A549 (cell line): ENCODE results near the gene DCUN1D2. TPM values are rescaled to one million over a fixed set of nuclear protein-coding genes. Genes with fewer than 3 reads are reported as not detected.

Source experiments
- ATAC-seq, 2 experiments: fragments of 200-7000 bp in 1 of 2; fragments of >200 bp in 1 of 2; cut with Nextera tagmentation in 1 of 2; cut with Tn5 transposase in 1 of 2; 3 replicates each; pipeline versions ENCODE4 v1.8.0 to v1.9.1; 2018 to 2020; ENCODE audit warnings: mild to moderate bottlenecking in 1 of 2, moderate library complexity in 1 of 2
- CTCF ChIA-PET: fragments of 300-600 bp; sonication (Branson Sonifier 250); formaldehyde crosslinking; extraction: SDS; loops from one replicate; lab custom pipeline; 2021; ENCODE audit warnings: antibody characterized with exemption, inconsistent platforms; lab: Yijun Ruan, JAX
- POLR2A ChIA-PET: fragments of 350-600 bp; formaldehyde crosslinking; extraction: SDS; loops from one replicate; lab custom pipeline; 2021; ENCODE audit warnings: antibody characterized with exemption, inconsistent platforms; lab: Yijun Ruan, JAX
- DNase-seq, 2 experiments: peaks; one replicate each; pipeline versions ENCODE4 v3.0.0 to v3.0.0-alpha.2; 2011 to 2016; ENCODE audit warnings: low read depth in 1 of 2, low spot score in 1 of 2
- FAIRE-seq: peaks from 2 replicates; lab custom pipeline; 2011; peaks lifted over from hg19 to GRCh38; lab: Jason Lieb, UNC
- H3K27ac ChIP-seq, 2 experiments: fragments of >200 bp; sonication (Bioruptor Twin); formaldehyde crosslinking; 3 replicates each; pipeline ENCODE4 v1.5.1; 2016 to 2017
- H3K4me1 ChIP-seq: fragments of >200 bp; sonication (Bioruptor Twin); formaldehyde crosslinking; 3 replicates; pipeline ENCODE4 v1.6.1; 2016
- H3K4me2 ChIP-seq: fragments of >200 bp; sonication (Bioruptor Twin); formaldehyde crosslinking; 3 replicates; pipeline ENCODE4 v1.6.1; 2016
- H3K4me3 ChIP-seq: fragments of >200 bp; sonication (Bioruptor Twin); formaldehyde crosslinking; 3 replicates; pipeline ENCODE4 v1.5.1; 2016
- H3K9me3 ChIP-seq: fragments of >200 bp; sonication (Bioruptor Twin); formaldehyde crosslinking; 3 replicates; pipeline ENCODE4 v1.6.1; 2016
- BHLHE40 ChIP-seq: IDR thresholded peaks from 2 replicates; pipeline ENCODE4 v1.6.1; 2012; ENCODE audit warnings: low read depth, low read length, inconsistent platforms
- CHD4 ChIP-seq: fragments of 200-600 bp; sonication (generic); IDR thresholded peaks from 2 replicates; pipeline ENCODE4 v1.6.1; 2016; ENCODE audit warnings: antibody characterized with exemption, mild to moderate bottlenecking, borderline replicate concordance
- EHF ChIP-seq: fragments of 250-450 bp; sonication (Bioruptor Pico); IDR thresholded peaks from 2 replicates; pipeline ENCODE4 v1.5.0; 2020; ENCODE audit warnings: mild to moderate bottlenecking
- EP300 ChIP-seq, 2 experiments: fragments of >200 bp; sonication (Bioruptor Twin); formaldehyde crosslinking; IDR thresholded peaks; 2 replicates in 1 of 2; 3 replicates in 1 of 2; pipeline ENCODE4 v1.6.1; 2016 to 2017
- HEYL ChIP-seq: fragments of 250-450 bp; sonication (Bioruptor Pico); IDR thresholded peaks from 2 replicates; pipeline ENCODE4 v1.8.0; 2021; ENCODE audit warnings: mild to moderate bottlenecking, moderate library complexity
- HOXA7 ChIP-seq: fragments of 250-450 bp; sonication (Bioruptor Pico); IDR thresholded peaks from 2 replicates; pipeline ENCODE4 v1.5.0; 2020; ENCODE audit warnings: mild to moderate bottlenecking, moderate library complexity
- HOXB5 ChIP-seq: fragments of 250-450 bp; sonication (Bioruptor Pico); IDR thresholded peaks from 2 replicates; pipeline ENCODE4 v1.5.0; 2020; ENCODE audit warnings: mild to moderate bottlenecking, moderate library complexity
- JUN ChIP-seq, 2 experiments: fragments of >200 bp; sonication (Bioruptor Twin); formaldehyde crosslinking; IDR thresholded peaks; 2 replicates in 1 of 2; 3 replicates in 1 of 2; pipeline ENCODE4 v1.6.1; 2016 to 2017
- MAZ ChIP-seq: fragments of 150-350 bp; IDR thresholded peaks from 2 replicates; pipeline ENCODE4 v1.6.1; 2014; ENCODE audit warnings: antibody characterized with exemption, low read depth, low read length, borderline replicate concordance
- MYC ChIP-seq: IDR thresholded peaks from 2 replicates; pipeline ENCODE4 v1.6.1; 2012; ENCODE audit warnings: mild to moderate bottlenecking, inconsistent platforms, low read length, improper control_type of control experiment, borderline replicate concordance
- NFE2L2 ChIP-seq: fragments of 150-350 bp; conservative IDR thresholded peaks from 2 replicates; pipeline ENCODE4 v1.6.1; 2014; ENCODE audit warnings: low read length
- NR3C1 ChIP-seq: fragments of >200 bp; sonication (Bioruptor Twin); formaldehyde crosslinking; IDR thresholded peaks from 3 replicates; pipeline ENCODE4 v1.6.1; 2017
- PHF8 ChIP-seq: fragments of 200-600 bp; sonication (generic); IDR thresholded peaks from 2 replicates; pipeline ENCODE4 v1.6.1; 2016; ENCODE audit warnings: low read depth, mild to moderate bottlenecking, antibody characterized with exemption, moderate library complexity, borderline replicate concordance
- POLR2A ChIP-seq: IDR thresholded peaks from 2 replicates; pipeline ENCODE4 v1.6.1; 2012; ENCODE audit warnings: mild to moderate bottlenecking, low read length
- RARB ChIP-seq: fragments of 250-450 bp; sonication (Bioruptor Pico); IDR thresholded peaks from 2 replicates; pipeline ENCODE4 v1.8.0; 2021; ENCODE audit warnings: mild to moderate bottlenecking, moderate library complexity
- RFX5 ChIP-seq: fragments of 450-650 bp; IDR thresholded peaks from 2 replicates; pipeline ENCODE4 v1.7.1; 2014; ENCODE audit warnings: antibody characterized with exemption, mild to moderate bottlenecking, moderate library complexity
- RNF2 ChIP-seq: fragments of 200-600 bp; sonication (generic); IDR thresholded peaks from 2 replicates; pipeline ENCODE4 v1.6.1; 2016; ENCODE audit warnings: low read depth, mild to moderate bottlenecking, antibody characterized with exemption, moderate library complexity, borderline replicate concordance
- SREBF2 ChIP-seq: fragments of 450-650 bp; IDR thresholded peaks from 2 replicates; pipeline ENCODE4 v1.6.1; 2014; ENCODE audit warnings: mild to moderate bottlenecking, moderate library complexity
- TFCP2L1 ChIP-seq: fragments of 250-450 bp; sonication (Bioruptor Pico); IDR thresholded peaks from 2 replicates; pipeline ENCODE4 v1.5.0; 2021; ENCODE audit warnings: mild to moderate bottlenecking
- ZFP36 ChIP-seq: fragments of 450-650 bp; IDR thresholded peaks from 2 replicates; pipeline ENCODE4 v1.6.1; 2014; ENCODE audit warnings: borderline replicate concordance; ENCODE audit not compliant: partially characterized antibody
- ZNF302 ChIP-seq: fragments of 250-450 bp; sonication (Bioruptor Pico); IDR thresholded peaks from 2 replicates; pipeline ENCODE4 v1.9.0; 2021; ENCODE audit warnings: inconsistent platforms, mild to moderate bottlenecking, moderate library complexity
- ZSCAN20 ChIP-seq: fragments of 250-450 bp; sonication (Bioruptor Pico); IDR thresholded peaks from 2 replicates; pipeline ENCODE4 v1.8.0; 2022; ENCODE audit warnings: mild to moderate bottlenecking, moderate library complexity
- WGBS: methylation state at CpG from one replicate; pipeline ENCODE4 v1.1.6; 2017; ENCODE audit errors: missing lambda C conversion rate; 5-methylcytosine and 5-hydroxymethylcytosine counted together
- polyA plus RNA-seq, 4 experiments: library from polyadenylated mRNA; depleted of rRNA in 3 of 4; stranded (reverse); fragments of >200 nt; fragmentation: RNase III in 1 of 4; extraction: RNeasy Plus Mini Kit Qiagen cat#74134 plus additional on column Dnase treatment in 1 of 4; gene quantifications; 2 replicates in 3 of 4; 3 replicates in 1 of 4; pipeline ENCODE4 v1.2.3, GENCODE V29; 2011 to 2017
- TF ChIP-seq, protein P1 (sequence below): fragments of >200 bp; sonication (Bioruptor Twin); formaldehyde crosslinking; IDR thresholded peaks from 2 replicates; pipeline ENCODE4 v1.6.1; 2016
- TF ChIP-seq, protein P2 (sequence below): fragments of 450-650 bp; IDR thresholded peaks from 2 replicates; pipeline ENCODE4 v1.6.1; 2014; ENCODE audit warnings: antibody characterized with exemption
- TF ChIP-seq, protein P3 (sequence below): fragments of >200 bp; sonication (Bioruptor Twin); formaldehyde crosslinking; IDR thresholded peaks from 3 replicates; pipeline ENCODE4 v1.6.1; 2016
- TF ChIP-seq, protein P4 (sequence below): IDR thresholded peaks from 2 replicates; pipeline ENCODE4 v1.6.1; 2012

The DCUN1D2 gene
- polyA plus RNA-seq, 2 of the 4 experiments (the other 2 are of a cell fraction), result 8.4 to 8.6 TPM

DNA sequence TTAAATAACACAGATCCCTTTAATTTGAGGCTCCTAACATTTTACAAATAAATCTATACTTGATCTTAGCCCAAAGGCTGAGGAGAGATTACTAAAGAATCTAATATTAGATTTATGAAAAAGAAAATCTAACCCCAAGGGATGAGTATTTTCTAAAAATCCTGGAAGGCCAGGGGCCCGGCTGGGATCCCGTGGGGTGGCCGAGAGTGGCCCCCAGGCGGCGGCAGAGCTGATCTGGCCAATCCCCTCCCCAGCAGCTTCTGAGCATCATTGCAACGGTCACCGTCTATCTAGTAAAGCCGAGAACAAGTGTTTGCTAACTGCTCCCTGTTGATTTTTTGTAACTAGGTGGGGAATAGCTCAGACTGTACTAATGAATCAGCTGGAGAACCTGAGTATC, 74.7 kb downstream of the DCUN1D2 start:
- ChIA-PET CTCF (interaction anchor here (1.1 kb wide), 1 partner anchor 22 kb away, joined by 3 read pairs; no protein-coding TSS in a partner anchor), POLR2A (no interaction called here)
- Histone ChIP-seq H3K4me2 (no peak overlapping the region), H3K9me3 (no peaks in the 10 kb centered on the region), H3K4me3 (no peak overlapping the region), H3K27ac (no peak overlapping the region), H3K4me1 (peaks cover 11% of the 10 kb centered on the region)
- no peak for DNase-seq
- TF ChIP-seq EP300 (IDR thresholded peaks at IDR 0.05) (no peak), HOXA7 (CRISPR knock-in tag) (no peak), ZNF302 (CRISPR knock-in tag) (no peak), RNF2 (no peak), NR3C1 (no peak), BHLHE40 (no peak), PHF8 (no peak), CHD4 (no peak), EHF (no peak), HOXB5 (no peak), NFE2L2 (no peak), HEYL (CRISPR knock-in tag) (no peak)
- TF ChIP-seq, protein P1, sequence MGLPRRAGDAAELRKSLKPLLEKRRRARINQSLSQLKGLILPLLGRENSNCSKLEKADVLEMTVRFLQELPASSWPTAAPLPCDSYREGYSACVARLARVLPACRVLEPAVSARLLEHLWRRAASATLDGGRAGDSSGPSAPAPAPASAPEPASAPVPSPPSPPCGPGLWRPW, result no peak
- TF ChIP-seq, protein P2, sequence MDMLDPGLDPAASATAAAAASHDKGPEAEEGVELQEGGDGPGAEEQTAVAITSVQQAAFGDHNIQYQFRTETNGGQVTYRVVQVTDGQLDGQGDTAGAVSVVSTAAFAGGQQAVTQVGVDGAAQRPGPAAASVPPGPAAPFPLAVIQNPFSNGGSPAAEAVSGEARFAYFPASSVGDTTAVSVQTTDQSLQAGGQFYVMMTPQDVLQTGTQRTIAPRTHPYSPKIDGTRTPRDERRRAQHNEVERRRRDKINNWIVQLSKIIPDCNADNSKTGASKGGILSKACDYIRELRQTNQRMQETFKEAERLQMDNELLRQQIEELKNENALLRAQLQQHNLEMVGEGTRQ, result no peak
- FAIRE-seq, result no peak
- no peak for ATAC-seq
- 72% methylated on average over 6 of the region's 8 CpGs for WGBS

DNA sequence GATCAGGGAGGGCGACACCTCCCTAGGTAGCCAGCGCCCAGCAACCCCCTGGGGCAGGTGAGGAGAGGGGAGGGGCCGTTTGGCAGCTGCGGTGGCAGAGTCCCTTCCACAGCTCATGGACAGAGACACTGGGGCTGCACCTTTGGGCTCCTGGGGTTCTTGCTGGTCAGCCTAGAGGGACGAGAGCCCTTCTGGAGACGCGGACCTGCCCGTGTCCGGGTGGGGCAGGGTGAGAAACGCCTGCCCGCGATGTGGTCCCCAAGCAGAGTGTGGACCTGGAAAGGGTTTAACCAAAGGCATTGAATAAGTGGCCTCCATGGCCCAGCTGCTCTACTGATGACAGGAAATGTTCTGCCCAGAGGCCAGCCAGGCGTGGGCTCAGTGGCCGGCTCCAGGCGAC, 75.5 kb downstream of the DCUN1D2 start:
- no peak overlapping the region for H3K27ac ChIP-seq
- FAIRE-seq (no peak), ATAC-seq (no peak), DNase-seq (no peak)
- no peaks in the 10 kb centered on the region for H3K9me3 ChIP-seq
- TF ChIP-seq POLR2A (no peak), NR3C1 (no peak), MYC (no peak), HOXB5 (no peak), PHF8 (no peak), ZFP36 (no peak), JUN (IDR thresholded peaks at IDR 0.05) (no peak), RARB (CRISPR knock-in tag) (no peak), EP300 (IDR thresholded peaks at IDR 0.05) (no peak), SREBF2 (no peak), ZSCAN20 (CRISPR knock-in tag) (no peak), MAZ (no peak), ZNF302 (CRISPR knock-in tag) (no peak), RFX5 (no peak), CHD4 (no peak), TFCP2L1 (CRISPR knock-in tag) (no peak)
- TF ChIP-seq, protein P2, result no peak
- TF ChIP-seq, protein P3, sequence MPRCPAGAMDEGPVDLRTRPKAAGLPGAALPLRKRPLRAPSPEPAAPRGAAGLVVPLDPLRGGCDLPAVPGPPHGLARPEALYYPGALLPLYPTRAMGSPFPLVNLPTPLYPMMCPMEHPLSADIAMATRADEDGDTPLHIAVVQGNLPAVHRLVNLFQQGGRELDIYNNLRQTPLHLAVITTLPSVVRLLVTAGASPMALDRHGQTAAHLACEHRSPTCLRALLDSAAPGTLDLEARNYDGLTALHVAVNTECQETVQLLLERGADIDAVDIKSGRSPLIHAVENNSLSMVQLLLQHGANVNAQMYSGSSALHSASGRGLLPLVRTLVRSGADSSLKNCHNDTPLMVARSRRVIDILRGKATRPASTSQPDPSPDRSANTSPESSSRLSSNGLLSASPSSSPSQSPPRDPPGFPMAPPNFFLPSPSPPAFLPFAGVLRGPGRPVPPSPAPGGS, result no peak
- TF ChIP-seq, protein P4, sequence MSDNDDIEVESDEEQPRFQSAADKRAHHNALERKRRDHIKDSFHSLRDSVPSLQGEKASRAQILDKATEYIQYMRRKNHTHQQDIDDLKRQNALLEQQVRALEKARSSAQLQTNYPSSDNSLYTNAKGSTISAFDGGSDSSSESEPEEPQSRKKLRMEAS, result no peak
- no peak overlapping the region for H3K4me3 ChIP-seq
- ChIA-PET POLR2A (no interaction called here), CTCF (interaction anchor here (1.1 kb wide), 1 partner anchor 21 kb away, joined by 3 read pairs; no protein-coding TSS in a partner anchor)
- H3K4me2 ChIP-seq, result no peak overlapping the region
- WGBS, result 86% methylated on average over 11 of the region's 15 CpGs
- peaks cover 19% of the 10 kb centered on the region for H3K4me1 ChIP-seq
